ENCODE data around the gene CRK.
A peak's percentile ranks its signal among the peaks of the same experiment; 100 is the strongest.
"Not testable (repeated sequence)": the region's sequence is repeated elsewhere in the genome, so short reads cannot be mapped to it uniquely, and the experiment has no call there.

CRK gene

GRCh38 chr17:1420163-1420562 is 35.9 kb downstream of the CRK start:
- no peak for DNase-seq (ENCODE audit: extremely low read depth, low read depth)
- TF ChIP-seq CTCF (IDR thresholded peaks at IDR 0.05; ENCODE audit: low read depth, low read length) = no peak

- not testable (repeated sequence) for DNase-seq (ENCODE audit: extremely low read depth, low read depth)
Observed at GRCh38 chr17:1418476-1418875, 37.6 kb downstream of the CRK start.

- TF ChIP-seq CTCF (IDR thresholded peaks at IDR 0.05; ENCODE audit: low read depth, low read length) = no peak
Observed at GRCh38 chr17:1416414-1416813, 39.6 kb downstream of the CRK start.

GRCh38 chr17:1414634-1415033 is 41.4 kb downstream of the CRK start:
- TF ChIP-seq CTCF (IDR thresholded peaks at IDR 0.05; ENCODE audit: low read depth, low read length) = no peak
- DNase-seq (ENCODE audit: extremely low read depth, low read depth) = no peak

More at GRCh38 chr17:1416414-1416813, 39.6 kb downstream of the CRK start:
- DNase-seq (ENCODE audit: extremely low read depth, low read depth) = no peak

- no peak for TF ChIP-seq CTCF (IDR thresholded peaks at IDR 0.05; ENCODE audit: low read depth, low read length)
- no peak for DNase-seq (ENCODE audit: extremely low read depth, low read depth)
Observed at GRCh38 chr17:1414001-1414574, 41.9 kb downstream of the CRK start.

GRCh38 chr17:1413281-1413791 is 42.7 kb downstream of the CRK start:
- DNase-seq (ENCODE audit: extremely low read depth, low read depth) = peak; percentile 80
- TF ChIP-seq CTCF (IDR thresholded peaks at IDR 0.05; ENCODE audit: low read depth, low read length) = no peak

- no peak for DNase-seq (ENCODE audit: extremely low read depth, low read depth)
- no peak for TF ChIP-seq CTCF (IDR thresholded peaks at IDR 0.05; ENCODE audit: low read depth, low read length)
Observed at GRCh38 chr17:1412185-1413110, 43.6 kb downstream of the CRK start.

Data from AG09319 (cell line).